Liver (tissue), 3 donors: Measurements from ENCODE around the gene ORC2.

Experiments used
- RAD21 ChIP-seq, 2 donors: IDR thresholded peaks; 2 replicates each; pipeline ENCODE4 v1.6.1; 2016; ENCODE audit warnings: antibody characterized with exemption in 2 of 2, mild to moderate bottlenecking in 2 of 2
- YY1 ChIP-seq: IDR thresholded peaks from 2 replicates; pipeline ENCODE4 v1.6.1; 2016; ENCODE audit warnings: antibody characterized with exemption, mild to moderate bottlenecking
- TF ChIP-seq, protein P1 (sequence below): fragments of 150-350 bp; IDR thresholded peaks from 2 replicates; pipeline ENCODE4 v1.5.1; 2017; ENCODE audit warnings: improper control_type of control experiment, low read depth, low read length; ENCODE audit not compliant: missing input control
- donor health status: healthy.
- donor health status: healthy.

GRCh38 chr2:200976710-200977109 is 13.2 kb upstream of the ORC2 start:
- TF ChIP-seq, protein P1, sequence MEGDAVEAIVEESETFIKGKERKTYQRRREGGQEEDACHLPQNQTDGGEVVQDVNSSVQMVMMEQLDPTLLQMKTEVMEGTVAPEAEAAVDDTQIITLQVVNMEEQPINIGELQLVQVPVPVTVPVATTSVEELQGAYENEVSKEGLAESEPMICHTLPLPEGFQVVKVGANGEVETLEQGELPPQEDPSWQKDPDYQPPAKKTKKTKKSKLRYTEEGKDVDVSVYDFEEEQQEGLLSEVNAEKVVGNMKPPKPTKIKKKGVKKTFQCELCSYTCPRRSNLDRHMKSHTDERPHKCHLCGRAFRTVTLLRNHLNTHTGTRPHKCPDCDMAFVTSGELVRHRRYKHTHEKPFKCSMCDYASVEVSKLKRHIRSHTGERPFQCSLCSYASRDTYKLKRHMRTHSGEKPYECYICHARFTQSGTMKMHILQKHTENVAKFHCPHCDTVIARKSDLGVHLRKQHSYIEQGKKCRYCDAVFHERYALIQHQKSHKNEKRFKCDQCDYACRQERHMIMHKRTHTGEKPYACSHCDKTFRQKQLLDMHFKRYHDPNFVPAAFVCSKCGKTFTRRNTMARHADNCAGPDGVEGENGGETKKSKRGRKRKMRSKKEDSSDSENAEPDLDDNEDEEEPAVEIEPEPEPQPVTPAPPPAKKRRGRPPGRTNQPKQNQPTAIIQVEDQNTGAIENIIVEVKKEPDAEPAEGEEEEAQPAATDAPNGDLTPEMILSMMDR = no peak
- no peak for TF ChIP-seq RAD21 (IDR thresholded peaks at IDR 0.05)
- TF ChIP-seq YY1 = no peak
